Hippocampal formation (tissue), 2 donors: ENCODE results near the gene HOXC10.

Source experiments
- DNase-seq, 2 donors: peaks; one replicate each; lab custom pipeline; 2025; lab: John Stamatoyannopoulos, UW

Gene HOXC10

DNA sequence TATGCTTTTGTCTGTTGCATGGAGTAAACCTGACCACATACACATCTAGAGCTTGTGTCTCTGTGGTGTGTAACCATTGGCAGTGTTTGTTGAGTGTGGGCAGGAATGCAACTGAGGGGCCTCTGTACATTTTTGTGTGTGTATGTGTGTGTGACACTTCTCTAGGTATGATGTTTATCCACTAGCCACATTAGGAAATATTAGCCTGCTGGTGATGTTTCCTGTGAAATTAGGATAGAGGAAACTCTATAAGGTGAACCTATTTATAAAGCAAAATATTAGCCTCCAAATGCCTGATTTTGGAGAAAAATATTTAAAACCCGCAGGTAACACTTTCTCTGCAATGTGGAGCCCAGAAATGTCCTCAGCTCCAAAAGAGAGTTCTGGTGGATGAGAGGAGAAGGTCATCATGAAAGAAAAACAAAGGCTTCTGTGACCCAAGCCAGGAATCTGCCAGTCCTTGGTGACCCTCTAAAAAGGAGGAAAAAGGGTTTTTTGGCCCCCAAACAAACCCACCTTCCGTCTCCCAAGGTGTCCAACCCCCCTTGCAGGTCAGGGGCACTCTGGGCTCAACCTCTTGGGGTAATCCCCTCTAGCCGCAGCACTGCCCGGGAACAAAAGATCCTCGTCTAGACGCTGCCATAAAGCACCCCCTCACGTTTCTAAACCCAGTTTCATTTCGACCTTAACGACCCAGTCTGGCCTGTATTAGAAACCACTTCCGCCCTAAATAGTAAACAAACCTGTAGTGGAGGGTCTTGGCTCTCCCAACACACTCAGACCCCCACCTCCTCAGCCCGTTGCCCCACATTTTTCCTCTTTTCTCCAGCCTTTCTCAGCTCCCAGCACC lies 7.1 kb upstream of the HOXC10 start:
- DNase-seq = no peak

- no peak for DNase-seq
These were observed 6.2 kb upstream of the HOXC10 start for GRCh38 chr12:53978477-53979356.

- no peak for DNase-seq
These were observed 4.7 kb upstream of the HOXC10 start for GRCh38 chr12:53980104-53980801.

GRCh38 chr12:53980802-53981496 lies 4.0 kb upstream of the HOXC10 start:
- DNase-seq = no peak

DNA sequence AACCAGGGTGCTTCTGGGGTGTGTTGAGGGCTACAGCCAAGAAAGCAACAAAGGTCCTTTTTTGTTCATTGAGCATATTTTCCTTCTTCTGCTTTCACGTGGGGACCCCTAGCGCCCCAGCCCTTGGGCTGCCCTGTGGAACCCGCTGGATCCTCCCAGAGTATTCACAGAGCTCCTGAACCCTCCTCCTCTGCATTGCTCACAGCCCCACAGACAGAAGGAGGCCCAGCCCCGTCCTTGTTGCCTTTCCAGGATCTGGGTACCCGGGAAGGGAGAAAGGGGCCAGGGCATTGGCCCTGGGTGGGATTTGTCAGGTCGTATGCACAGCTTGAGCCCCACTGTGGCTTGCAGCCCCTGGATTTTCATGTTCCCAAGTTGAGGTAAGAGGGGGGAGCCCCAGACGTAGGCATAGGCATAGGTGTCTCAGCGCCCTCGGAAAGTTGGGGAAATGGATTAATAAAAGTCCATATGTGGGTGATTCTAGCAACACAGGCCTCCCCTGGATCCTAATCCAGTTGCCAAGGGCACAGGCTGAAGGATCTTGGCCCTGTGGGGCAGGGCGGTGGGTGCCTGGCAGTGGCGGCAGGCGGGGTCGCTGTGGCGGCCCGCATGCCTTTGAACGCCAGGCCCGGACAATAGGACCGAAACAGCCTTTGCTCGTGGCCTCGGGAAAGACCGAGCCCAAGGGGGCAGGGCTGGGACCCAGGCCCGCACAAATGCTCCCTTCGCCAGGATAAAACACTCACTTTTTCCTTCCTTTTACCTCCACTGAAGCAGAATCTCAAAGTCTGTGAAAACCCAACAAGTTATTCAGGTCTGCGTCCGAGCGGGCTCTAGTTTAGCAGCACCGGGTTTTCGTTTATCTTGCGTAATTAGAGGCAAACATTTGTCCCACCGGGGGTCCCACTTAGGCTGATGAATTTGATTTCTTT lies 3.0 kb upstream of the HOXC10 start:
- DNase-seq = no peak

DNA sequence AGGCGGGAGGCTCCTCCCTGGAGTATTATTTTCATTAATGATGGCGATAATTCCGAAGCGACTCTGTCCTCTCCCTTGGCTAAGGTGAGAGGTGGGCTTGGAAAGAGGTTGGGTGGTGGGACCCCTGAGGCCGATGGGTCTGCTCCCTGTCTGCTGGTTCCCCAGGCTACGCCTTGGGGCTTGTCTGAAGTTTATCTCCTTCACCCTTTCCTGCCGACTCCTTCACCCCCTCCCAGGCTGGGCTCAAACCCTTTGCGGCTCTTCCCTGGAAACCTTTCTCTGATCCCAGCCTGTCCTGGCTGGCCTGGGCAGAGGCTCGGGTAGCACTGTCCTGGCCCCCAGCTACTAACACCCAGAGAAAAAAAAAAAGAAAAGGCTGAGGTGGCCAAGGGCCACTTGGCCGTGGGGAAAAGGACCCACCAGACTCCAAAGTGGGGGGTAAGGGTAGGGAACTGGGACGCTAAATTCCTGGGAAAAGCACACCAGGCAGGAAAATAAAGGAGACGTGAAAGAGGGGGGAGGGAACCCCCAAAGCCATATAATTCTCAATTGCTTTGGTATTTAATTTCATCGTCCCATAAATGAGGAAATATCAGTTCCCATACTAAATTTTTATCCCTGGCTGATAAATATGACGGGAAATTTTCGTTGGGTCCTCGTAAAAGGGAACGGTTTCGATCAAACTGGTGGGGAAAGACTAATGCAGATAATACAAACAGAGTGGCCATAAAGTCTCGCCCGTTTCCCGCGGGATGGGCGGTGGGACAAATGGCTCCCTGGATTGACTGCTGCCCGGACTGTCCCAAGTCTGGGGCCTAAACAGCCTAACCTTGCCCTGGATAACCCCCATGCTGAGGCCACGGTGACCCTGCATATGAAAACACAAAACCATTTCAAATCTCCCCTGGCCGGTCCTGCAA lies 2.0 kb upstream of the HOXC10 start:
- no peak for DNase-seq

- DNase-seq = no peak
These were observed 1.4 kb upstream of the HOXC10 start for GRCh38 chr12:53983568-53983949.

- DNase-seq = no peak
These were observed 885 bp upstream of the HOXC10 start for GRCh38 chr12:53983950-53984572.

DNA sequence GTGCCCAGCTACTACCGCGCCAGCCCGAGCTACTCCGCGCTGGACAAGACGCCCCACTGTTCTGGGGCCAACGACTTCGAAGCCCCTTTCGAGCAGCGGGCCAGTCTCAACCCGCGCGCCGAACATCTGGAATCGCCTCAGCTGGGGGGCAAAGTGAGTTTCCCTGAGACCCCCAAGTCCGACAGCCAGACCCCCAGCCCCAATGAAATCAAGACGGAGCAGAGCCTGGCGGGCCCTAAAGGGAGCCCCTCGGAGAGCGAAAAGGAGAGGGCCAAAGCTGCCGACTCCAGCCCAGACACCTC lies 697 bp downstream of the HOXC10 start:
- no peak for DNase-seq

DNA sequence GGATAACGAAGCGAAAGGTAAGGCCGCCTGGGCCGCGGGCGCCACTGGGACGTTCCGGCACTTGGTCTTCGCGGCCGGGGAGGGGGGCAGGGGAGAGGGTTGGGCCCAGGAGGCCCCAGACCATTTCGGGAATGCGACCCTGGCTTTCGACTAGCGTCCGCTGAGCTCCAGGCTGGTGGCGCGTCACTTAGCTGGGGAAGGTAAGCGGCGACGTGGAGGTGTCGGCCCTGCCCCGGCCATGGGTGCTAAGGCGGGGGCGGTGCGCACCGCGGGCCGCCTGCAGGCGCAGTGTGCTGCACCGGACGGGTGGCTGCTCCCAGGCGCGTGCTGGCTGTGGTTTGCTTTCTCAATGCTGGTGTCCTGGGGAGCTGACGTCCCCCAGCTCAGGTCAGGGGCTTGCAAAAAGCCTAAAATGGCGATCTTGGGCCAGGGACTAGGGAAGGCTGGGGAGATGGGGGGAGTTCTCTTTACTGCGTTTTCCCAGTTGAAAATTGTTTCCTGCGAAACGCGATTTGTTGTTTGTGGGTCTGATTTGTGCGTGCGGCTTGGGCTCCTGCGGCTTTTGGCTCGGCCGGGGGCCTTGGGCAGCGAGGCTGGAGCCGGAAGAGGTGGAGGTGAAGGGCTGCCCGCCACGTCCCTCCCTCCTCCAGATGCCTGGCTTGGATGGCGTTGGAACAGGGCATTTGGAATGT lies 1.2 kb downstream of the HOXC10 start:
- DNase-seq = no peak

- no peak for DNase-seq
These were observed 1.9 kb downstream of the HOXC10 start for GRCh38 chr12:53986686-53987483.

- DNase-seq = no peak
These were observed 2.9 kb downstream of the HOXC10 start for GRCh38 chr12:53987787-53988230.

GRCh38 chr12:53988541-53989226 lies 3.7 kb downstream of the HOXC10 start:
- no peak for DNase-seq

DNA sequence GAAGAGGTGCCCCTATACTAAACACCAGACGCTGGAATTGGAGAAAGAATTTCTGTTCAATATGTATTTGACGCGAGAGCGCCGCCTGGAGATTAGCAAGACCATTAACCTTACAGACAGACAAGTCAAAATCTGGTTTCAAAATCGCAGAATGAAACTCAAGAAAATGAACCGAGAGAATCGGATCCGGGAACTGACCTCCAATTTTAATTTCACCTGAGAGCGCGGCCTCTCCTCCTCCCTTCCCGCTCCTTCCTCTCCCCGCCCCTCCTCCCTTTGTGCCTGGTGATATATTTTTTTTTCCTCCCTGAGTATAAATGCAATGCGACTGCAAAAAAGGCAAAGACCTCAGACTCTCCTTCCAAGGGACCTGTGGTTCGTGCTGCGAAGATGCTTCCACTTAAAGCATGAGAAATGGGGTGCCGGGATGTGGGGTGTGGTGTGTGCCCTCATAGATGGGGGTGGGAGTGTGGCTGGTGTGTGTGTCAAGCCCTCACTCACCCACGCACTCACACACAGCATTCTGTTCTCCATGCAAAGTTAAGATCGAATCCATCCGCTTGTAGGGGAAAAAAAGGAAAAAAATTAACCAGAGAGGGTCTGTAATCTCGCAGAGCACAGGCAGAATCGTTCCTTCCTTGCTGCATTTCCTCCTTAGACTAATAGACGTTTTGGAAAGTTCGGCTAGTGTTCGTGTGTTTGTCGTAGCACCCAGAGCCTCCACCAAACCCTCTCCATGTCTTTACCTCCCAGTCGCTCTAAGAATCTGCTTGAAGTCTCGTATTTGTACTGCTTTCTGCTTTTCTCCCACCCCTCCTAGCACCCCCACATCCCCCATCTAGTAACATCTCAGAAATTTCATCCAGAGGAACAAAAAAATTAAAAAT lies 4.5 kb downstream of the HOXC10 start:
- peak in 1 of 2 donors; percentile 3 for DNase-seq

DNA sequence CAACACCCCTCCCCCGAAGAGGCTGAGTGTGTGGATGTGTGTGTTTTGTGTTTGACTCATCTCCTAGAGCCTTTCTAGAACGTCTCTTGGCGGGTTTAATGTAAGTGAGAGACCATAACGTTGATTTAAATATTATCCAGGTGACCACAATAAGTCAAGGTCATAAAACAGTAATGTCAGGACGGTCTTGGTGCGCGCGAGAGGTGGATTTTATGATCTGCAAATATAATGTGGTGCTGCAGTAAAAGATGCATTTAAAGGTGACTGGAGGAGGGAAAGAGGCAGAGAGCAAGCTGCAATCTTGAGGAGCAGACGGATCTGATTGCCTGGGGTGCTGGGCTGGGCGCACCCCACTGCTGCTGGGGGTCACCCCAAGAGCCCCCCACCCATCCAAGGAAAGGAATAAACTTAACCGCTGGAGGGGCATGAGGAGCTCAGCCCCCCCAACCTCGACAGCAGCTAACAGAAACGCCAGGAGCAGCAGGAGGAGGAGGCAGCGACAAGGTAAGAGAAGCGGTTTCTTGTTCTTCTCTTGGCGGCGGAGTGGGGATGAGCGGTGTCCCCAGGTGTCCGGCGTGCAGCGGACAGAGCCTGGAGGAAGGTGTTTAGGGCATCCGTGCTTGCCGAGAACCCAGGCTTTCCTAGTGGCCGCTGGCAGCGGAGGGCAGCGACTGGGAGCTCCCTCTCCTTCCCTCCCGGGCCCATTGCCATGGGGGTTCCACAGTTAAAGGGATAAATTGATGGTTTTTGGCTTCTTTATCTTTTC lies 5.5 kb downstream of the HOXC10 start:
- DNase-seq = no peak
